Erythroblast (primary cell): ENCODE data around the gene DUT.

Experiments used
- GATA1 ChIP-seq: IDR thresholded peaks from 2 replicates; pipeline ENCODE4 v1.6.1; 2011; ENCODE audit warnings: low read depth, mild to moderate bottlenecking, control low read depth, low read length, moderate library complexity
- POLR2A ChIP-seq: IDR thresholded peaks from 2 replicates; pipeline ENCODE4 v1.6.1; 2011; ENCODE audit warnings: mild to moderate bottlenecking, low read length

GRCh38 chr15:48374472-48374871 is 43.2 kb downstream of the DUT start:
- TF ChIP-seq POLR2A (no peak), GATA1 (no peak)
